Suprapubic skin (tissue), 4 donors: Measurements from ENCODE around the gene CAV2. TPM values are rescaled to one million over a fixed set of nuclear protein-coding genes. Genes with fewer than 3 reads are reported as not detected.
A peak's percentile ranks its signal among the peaks of the same experiment; 100 is the strongest.

Source experiments
- DNase-seq, 2 donors: peaks; one replicate each; pipeline ENCODE4 v3.0.0-alpha.2; 2019; ENCODE audit warnings: low spot score in 2 of 2
- H3K27ac ChIP-seq: fragments of 200-600 bp; sonication (generic); one replicate; pipeline ENCODE4 v1.5.1; 2019
- H3K27me3 ChIP-seq: fragments of 200-600 bp; sonication (generic); one replicate; pipeline ENCODE4 v1.5.1; 2019
- H3K36me3 ChIP-seq: fragments of 200-600 bp; sonication (generic); one replicate; pipeline ENCODE4 v1.5.1; 2019
- H3K4me1 ChIP-seq: fragments of 200-600 bp; sonication (generic); one replicate; pipeline ENCODE4 v1.5.1; 2019
- H3K4me3 ChIP-seq: fragments of 200-600 bp; sonication (generic); one replicate; pipeline ENCODE4 v1.5.1; 2019; ENCODE audit warnings: mild to moderate bottlenecking
- H3K9me3 ChIP-seq: fragments of 200-600 bp; sonication (generic); one replicate; pipeline ENCODE4 v1.5.1; 2019
- CTCF ChIP-seq, 2 donors: fragments of 200-600 bp in 1 of 2; fragments of 450-650 bp in 1 of 2; sonication (generic) in 1 of 2; IDR thresholded peaks; one replicate each; pipeline ENCODE4 v1.5.1; 2016 to 2019; ENCODE audit warnings: antibody characterized with exemption in 2 of 2, mild to moderate bottlenecking in 1 of 2, moderate library complexity in 1 of 2
- EP300 ChIP-seq: sonication (generic); formaldehyde crosslinking; IDR thresholded peaks from one replicate; pipeline ENCODE4 v1.6.1; 2017; ENCODE audit warnings: antibody characterized with exemption
- POLR2A ChIP-seq, 2 donors: fragments of 450-650 bp; IDR thresholded peaks; one replicate each; pipeline ENCODE4 v1.6.1; 2017; ENCODE audit warnings: antibody characterized with exemption in 2 of 2, mild to moderate bottlenecking in 2 of 2, moderate library complexity in 2 of 2
- POLR2AphosphoS5 ChIP-seq, 3 donors: sonication (generic); formaldehyde crosslinking; IDR thresholded peaks; one replicate each; pipeline ENCODE4 v1.6.1; 2017; ENCODE audit warnings: antibody characterized with exemption in 3 of 3
- WGBS: methylation state at CpG from one replicate; pipeline ENCODE4 v1.1.5; 2018; 5-methylcytosine and 5-hydroxymethylcytosine counted together
- total RNA-seq, 4 donors: library from RNA; depleted of rRNA; stranded (reverse); fragments of >200 nt; gene quantifications; one replicate each; pipeline ENCODE4 v1.1.0, GENCODE V29; 2016

CAV2 gene
- 100 to 1,000 TPM in 1 of 4 donors, 10 to 100 TPM in 3; 73.8 to 108 (median 98.7) TPM for total RNA-seq

GRCh38 chr7:116499168-116500077, at the start of gene CAV2:
CAV2 (plus strand) TSS chr7:116499738; CDS start chr7:116499782, 44 bp downstream.
- H3K9me3 ChIP-seq = no peaks in the 10 kb centered on the region
- H3K27ac ChIP-seq = peak within 1 kb of the TSS; percentile 99
- TF ChIP-seq POLR2AphosphoS5 (IDR thresholded peaks at IDR 0.05) (peak in 2 of 3 donors; percentile 21 to 75), EP300 (no peak)
- H3K36me3 ChIP-seq = no peaks in the 10 kb centered on the region
- 10% methylated on average over 1 of the region's 86 CpGs for WGBS
- peak within 1 kb of the TSS; percentile 89 for H3K4me3 ChIP-seq
- H3K27me3 ChIP-seq = no peaks in the 10 kb centered on the region
- H3K4me1 ChIP-seq = peaks cover 40% of the 10 kb centered on the region
- DNase-seq = peak; percentile 80 to 83

GRCh38 chr7:116449950-116450349, 49.6 kb upstream of the CAV2 start:
- no peaks in the 10 kb centered on the region for H3K4me1 ChIP-seq
- H3K27ac ChIP-seq = no peak overlapping the region
- no peak overlapping the region for H3K4me3 ChIP-seq
- no peaks in the 10 kb centered on the region for H3K36me3 ChIP-seq
- H3K9me3 ChIP-seq = no peaks in the 10 kb centered on the region
- no peaks in the 10 kb centered on the region for H3K27me3 ChIP-seq
- no peak for DNase-seq
- 68% methylated on average over 4 of the region's 4 CpGs for WGBS
- TF ChIP-seq POLR2AphosphoS5 (IDR thresholded peaks at IDR 0.05) (no peak), POLR2A (IDR thresholded peaks at IDR 0.05) (no peak), CTCF (IDR thresholded peaks at IDR 0.05) (no peak), EP300 (no peak)

- 94% methylated on average over 2 of the region's 2 CpGs for WGBS
- H3K36me3 ChIP-seq = no peaks in the 10 kb centered on the region
- no peak for DNase-seq
- no peak overlapping the region for H3K4me3 ChIP-seq
- H3K27ac ChIP-seq = no peak overlapping the region
- H3K4me1 ChIP-seq = no peaks in the 10 kb centered on the region
- H3K9me3 ChIP-seq = no peaks in the 10 kb centered on the region
- no peaks in the 10 kb centered on the region for H3K27me3 ChIP-seq
- TF ChIP-seq CTCF (IDR thresholded peaks at IDR 0.05) (no peak), EP300 (no peak), POLR2AphosphoS5 (IDR thresholded peaks at IDR 0.05) (no peak), POLR2A (IDR thresholded peaks at IDR 0.05) (no peak)
Measured at GRCh38 chr7:116451957-116452729, 47.4 kb upstream of the CAV2 start.

- H3K27ac ChIP-seq = no peak overlapping the region
- H3K4me3 ChIP-seq = no peak overlapping the region
- H3K4me1 ChIP-seq = no peaks in the 10 kb centered on the region
- no peak for DNase-seq
- H3K9me3 ChIP-seq = no peaks in the 10 kb centered on the region
- TF ChIP-seq POLR2AphosphoS5 (IDR thresholded peaks at IDR 0.05) (no peak), POLR2A (IDR thresholded peaks at IDR 0.05) (no peak), EP300 (no peak), CTCF (IDR thresholded peaks at IDR 0.05) (no peak)
- WGBS = 81% methylated on average over 2 of the region's 2 CpGs
- no peaks in the 10 kb centered on the region for H3K36me3 ChIP-seq
- H3K27me3 ChIP-seq = no peaks in the 10 kb centered on the region
Measured at GRCh38 chr7:116454377-116454776, 45.2 kb upstream of the CAV2 start.

- DNase-seq = no peak
- Histone ChIP-seq H3K27me3 (no peaks in the 10 kb centered on the region), H3K9me3 (no peaks in the 10 kb centered on the region), H3K36me3 (no peaks in the 10 kb centered on the region), H3K27ac (no peak overlapping the region), H3K4me3 (no peak overlapping the region), H3K4me1 (no peaks in the 10 kb centered on the region)
- WGBS = 58% methylated on average over 2 of the region's 2 CpGs
- TF ChIP-seq POLR2A (IDR thresholded peaks at IDR 0.05) (no peak), POLR2AphosphoS5 (IDR thresholded peaks at IDR 0.05) (no peak), CTCF (IDR thresholded peaks at IDR 0.05) (no peak), EP300 (no peak)
Measured at GRCh38 chr7:116455009-116455408, 44.5 kb upstream of the CAV2 start.
